ENCODE measurements around the gene PDE4D. TPM values are rescaled to one million over a fixed set of nuclear protein-coding genes. Genes with fewer than 3 reads are reported as not detected.
"Not testable (repeated sequence)": the region's sequence is repeated elsewhere in the genome, so short reads cannot be mapped to it uniquely, and the experiment has no call there.

The PDE4D gene
- total RNA-seq, 4 donors from 2014 or later, result 15.9 to 66.3 (median 48.7) TPM

GRCh38 chr5:59062986-59063683 lies 830.4 kb downstream of the PDE4D start:
- WGBS, 2 donors, result 23 to 26% methylated on average over 3 of the region's 3 CpGs

GRCh38 chr5:59061377-59061776 lies 832.1 kb downstream of the PDE4D start:
- Histone ChIP-seq H3K27ac (no peak overlapping the region), H3K27me3 (no peaks in the 10 kb centered on the region), H3K36me3 (no peaks in the 10 kb centered on the region), H3K9me3 (no peaks in the 10 kb centered on the region), H3K4me3 (no peak overlapping the region), H3K4me1 (peaks cover 0 to 13% (median 0%) of the 10 kb centered on the region in 4 donors)
- TF ChIP-seq, protein P1, sequence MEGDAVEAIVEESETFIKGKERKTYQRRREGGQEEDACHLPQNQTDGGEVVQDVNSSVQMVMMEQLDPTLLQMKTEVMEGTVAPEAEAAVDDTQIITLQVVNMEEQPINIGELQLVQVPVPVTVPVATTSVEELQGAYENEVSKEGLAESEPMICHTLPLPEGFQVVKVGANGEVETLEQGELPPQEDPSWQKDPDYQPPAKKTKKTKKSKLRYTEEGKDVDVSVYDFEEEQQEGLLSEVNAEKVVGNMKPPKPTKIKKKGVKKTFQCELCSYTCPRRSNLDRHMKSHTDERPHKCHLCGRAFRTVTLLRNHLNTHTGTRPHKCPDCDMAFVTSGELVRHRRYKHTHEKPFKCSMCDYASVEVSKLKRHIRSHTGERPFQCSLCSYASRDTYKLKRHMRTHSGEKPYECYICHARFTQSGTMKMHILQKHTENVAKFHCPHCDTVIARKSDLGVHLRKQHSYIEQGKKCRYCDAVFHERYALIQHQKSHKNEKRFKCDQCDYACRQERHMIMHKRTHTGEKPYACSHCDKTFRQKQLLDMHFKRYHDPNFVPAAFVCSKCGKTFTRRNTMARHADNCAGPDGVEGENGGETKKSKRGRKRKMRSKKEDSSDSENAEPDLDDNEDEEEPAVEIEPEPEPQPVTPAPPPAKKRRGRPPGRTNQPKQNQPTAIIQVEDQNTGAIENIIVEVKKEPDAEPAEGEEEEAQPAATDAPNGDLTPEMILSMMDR (IDR thresholded peaks at IDR 0.05), result no peak
- no peak for TF ChIP-seq POLR2A (IDR thresholded peaks at IDR 0.05)
- TF ChIP-seq EP300 (IDR thresholded peaks at IDR 0.05), result no peak
- DNase-seq (ENCODE audit: low spot score in 2 of 2), result no peak
- 58 to 60% methylated on average over 5 of the region's 5 CpGs for WGBS, 2 donors

More at GRCh38 chr5:59062986-59063683, 830.4 kb downstream of the PDE4D start:
- Histone ChIP-seq H3K27me3 (no peaks in the 10 kb centered on the region), H3K36me3 (no peaks in the 10 kb centered on the region), H3K9me3 (no peaks in the 10 kb centered on the region), H3K4me1 (peaks cover 0 to 13% (median 0%) of the 10 kb centered on the region in 4 donors), H3K27ac (no peak overlapping the region), H3K4me3 (no peak overlapping the region)
- TF ChIP-seq POLR2A (IDR thresholded peaks at IDR 0.05) (no peak), EP300 (IDR thresholded peaks at IDR 0.05) (peak in 1 of 2 donors; percentile 82)
- DNase-seq (ENCODE audit: low spot score in 2 of 2), result peak in 1 of 2 donors; percentile 34

DNA sequence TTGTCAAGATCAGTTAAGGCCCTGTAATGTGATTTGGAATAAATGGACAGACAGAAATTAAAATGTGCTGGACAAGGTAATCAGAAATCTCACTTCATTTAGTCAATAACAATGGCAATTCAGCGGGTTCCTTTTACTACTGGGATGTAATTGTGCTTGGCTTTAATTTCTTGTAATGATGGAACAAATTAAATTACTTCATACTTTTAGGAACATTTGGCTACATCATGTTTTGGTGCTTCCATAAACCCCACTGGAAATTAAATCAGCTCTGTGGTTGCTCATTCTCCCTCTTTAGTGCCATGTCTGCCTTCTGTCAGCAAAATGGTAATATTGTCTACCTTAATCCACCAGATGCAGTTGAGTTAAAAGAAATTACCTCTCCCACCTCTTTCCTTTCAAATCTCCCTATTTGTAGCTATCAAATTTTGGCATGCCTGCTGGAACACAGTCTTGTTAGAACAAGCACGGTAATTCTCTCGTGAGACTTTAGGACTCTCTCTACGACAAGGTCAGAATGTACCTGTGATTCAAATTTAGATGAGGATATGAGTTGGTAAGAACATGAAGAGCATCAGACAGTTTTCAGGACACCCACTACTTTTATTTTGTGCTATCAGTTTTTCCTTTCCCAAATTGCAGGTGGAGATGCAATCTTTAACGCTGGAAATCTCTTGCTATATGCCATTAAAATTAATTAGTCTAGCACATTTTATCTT lies 834.4 kb downstream of the PDE4D start:
- TF ChIP-seq POLR2A (IDR thresholded peaks at IDR 0.05) (no peak), EP300 (IDR thresholded peaks at IDR 0.05) (no peak)
- TF ChIP-seq, protein P1 (IDR thresholded peaks at IDR 0.05), result no peak
- Histone ChIP-seq H3K4me3 (no peak overlapping the region), H3K27ac (no peak overlapping the region), H3K27me3 (no peaks in the 10 kb centered on the region), H3K9me3 (no peaks in the 10 kb centered on the region), H3K36me3 (no peaks in the 10 kb centered on the region), H3K4me1 (peaks cover 0 to 13% (median 0%) of the 10 kb centered on the region in 4 donors)
- no peak for DNase-seq (ENCODE audit: low spot score in 2 of 2)
- 72 to 82% methylated on average over 5 of the region's 5 CpGs for WGBS, 2 donors

DNA sequence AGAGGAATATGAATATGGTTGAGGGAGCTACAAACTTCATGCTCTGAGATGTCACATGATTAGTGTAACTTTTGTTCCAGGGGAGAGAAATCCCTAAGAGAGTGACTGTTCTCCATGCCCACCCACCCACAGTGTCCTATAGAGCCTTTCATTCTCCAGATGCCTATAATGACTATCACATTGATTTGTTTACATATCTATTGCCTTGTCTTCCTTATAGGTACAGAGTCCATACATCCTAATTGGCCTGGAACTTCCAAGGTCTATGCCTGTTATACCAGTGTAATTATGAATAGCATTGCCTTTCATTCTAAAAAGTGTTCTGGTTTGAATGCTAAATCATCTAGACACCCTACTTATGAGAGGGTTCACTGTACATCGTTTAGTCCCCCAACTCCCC lies 835.3 kb downstream of the PDE4D start:
- H3K4me3 ChIP-seq, result no peak overlapping the region
- no peaks in the 10 kb centered on the region for H3K27me3 ChIP-seq
- H3K4me1 ChIP-seq, result peaks cover 0 to 7% (median 0%) of the 10 kb centered on the region in 4 donors
- WGBS, 2 donors, result 65 to 80% methylated on average over 1 of the region's 1 CpG
- no peaks in the 10 kb centered on the region for H3K9me3 ChIP-seq
- no peak overlapping the region for H3K27ac ChIP-seq
- H3K36me3 ChIP-seq, result no peaks in the 10 kb centered on the region
- DNase-seq (ENCODE audit: low spot score in 2 of 2), result no peak
- TF ChIP-seq POLR2A (IDR thresholded peaks at IDR 0.05) (no peak), EP300 (IDR thresholded peaks at IDR 0.05) (no peak)
- TF ChIP-seq, protein P1 (IDR thresholded peaks at IDR 0.05), result no peak

DNA sequence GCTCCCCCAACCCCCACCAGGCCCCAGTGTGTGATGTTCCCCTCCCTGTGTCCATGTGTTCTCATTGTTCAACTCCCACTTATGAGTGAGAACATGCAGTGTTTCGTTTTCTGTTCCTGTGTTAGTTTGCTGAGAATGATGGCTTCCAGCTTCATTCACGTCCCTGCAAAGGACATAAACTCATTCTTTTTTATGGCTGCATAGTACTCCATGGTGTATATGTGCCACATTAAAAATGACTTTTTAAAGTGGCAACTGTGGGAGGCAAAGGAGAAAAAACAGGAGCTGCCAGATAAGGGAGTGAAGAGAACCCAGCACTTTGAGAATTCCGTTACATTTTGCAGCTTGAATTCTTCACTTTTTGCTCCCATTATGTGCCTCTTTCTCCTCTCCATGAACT lies 836.9 kb downstream of the PDE4D start:
- not testable (repeated sequence) for H3K4me1 ChIP-seq; H3K27ac ChIP-seq; H3K9me3 ChIP-seq; H3K36me3 ChIP-seq; H3K27me3 ChIP-seq; H3K4me3 ChIP-seq; DNase-seq (ENCODE audit: low spot score in 2 of 2)
- WGBS, 2 donors, result 90 to 92% methylated on average over 3 of the region's 3 CpGs

Measured in tibial nerve (tissue), 4 donors.